Fibroblast of the aortic adventitia (primary cell): Measurements from ENCODE around the gene WDR83. TPM values are rescaled to one million over a fixed set of nuclear protein-coding genes. Genes with fewer than 3 reads are reported as not detected.
"Not testable (repeated sequence)": the region's sequence is repeated elsewhere in the genome, so short reads cannot be mapped to it uniquely, and the experiment has no call there.

Experiments
- DNase-seq: peaks from one replicate; pipeline ENCODE4 v3.0.0-alpha.2; 2010; ENCODE audit warnings: low read depth
- H3K4me3 ChIP-seq: 2 replicates; pipeline ENCODE4 v1.5.1; 2011; ENCODE audit warnings: low read depth, mild to moderate bottlenecking, control low read depth, low read length, moderate library complexity
- total RNA-seq: library from RNA; depleted of rRNA; stranded (reverse); fragments of >200 nt; gene quantifications from 2 replicates; pipeline ENCODE4 v1.2.3, GENCODE V29; 2012; ENCODE audit warnings: low replicate concordance
- TF ChIP-seq, protein P1 (sequence below): IDR thresholded peaks from 2 replicates; pipeline ENCODE4 v1.5.1; 2011; ENCODE audit warnings: mild to moderate bottlenecking, low read length, control low read depth, inconsistent platforms; ENCODE audit not compliant: insufficient read depth

The WDR83 gene
- total RNA-seq, 1 donor, result 6.8 TPM

DNA sequence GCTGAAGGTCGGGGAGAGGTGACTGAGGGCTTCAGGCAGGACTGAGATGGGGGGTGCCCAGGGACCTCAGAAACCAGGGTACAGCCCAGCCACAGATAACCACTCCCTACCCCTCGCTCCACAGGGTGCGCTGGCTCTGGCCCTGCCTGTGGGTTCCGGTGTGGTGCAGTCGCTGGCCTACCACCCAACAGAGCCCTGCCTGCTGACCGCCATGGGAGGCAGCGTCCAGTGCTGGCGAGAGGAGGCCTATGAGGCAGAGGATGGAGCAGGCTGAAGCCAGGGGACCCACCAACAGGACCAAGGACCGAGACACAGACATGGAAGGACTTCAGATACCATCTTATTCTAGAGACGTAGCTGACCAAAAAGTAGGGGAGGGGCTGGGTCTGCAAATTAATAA, 8.8 kb downstream of the WDR83 start:
- TF ChIP-seq, protein P1, sequence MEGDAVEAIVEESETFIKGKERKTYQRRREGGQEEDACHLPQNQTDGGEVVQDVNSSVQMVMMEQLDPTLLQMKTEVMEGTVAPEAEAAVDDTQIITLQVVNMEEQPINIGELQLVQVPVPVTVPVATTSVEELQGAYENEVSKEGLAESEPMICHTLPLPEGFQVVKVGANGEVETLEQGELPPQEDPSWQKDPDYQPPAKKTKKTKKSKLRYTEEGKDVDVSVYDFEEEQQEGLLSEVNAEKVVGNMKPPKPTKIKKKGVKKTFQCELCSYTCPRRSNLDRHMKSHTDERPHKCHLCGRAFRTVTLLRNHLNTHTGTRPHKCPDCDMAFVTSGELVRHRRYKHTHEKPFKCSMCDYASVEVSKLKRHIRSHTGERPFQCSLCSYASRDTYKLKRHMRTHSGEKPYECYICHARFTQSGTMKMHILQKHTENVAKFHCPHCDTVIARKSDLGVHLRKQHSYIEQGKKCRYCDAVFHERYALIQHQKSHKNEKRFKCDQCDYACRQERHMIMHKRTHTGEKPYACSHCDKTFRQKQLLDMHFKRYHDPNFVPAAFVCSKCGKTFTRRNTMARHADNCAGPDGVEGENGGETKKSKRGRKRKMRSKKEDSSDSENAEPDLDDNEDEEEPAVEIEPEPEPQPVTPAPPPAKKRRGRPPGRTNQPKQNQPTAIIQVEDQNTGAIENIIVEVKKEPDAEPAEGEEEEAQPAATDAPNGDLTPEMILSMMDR, result no peak
- no peak for DNase-seq
- H3K4me3 ChIP-seq, result no peak overlapping the region

DNA sequence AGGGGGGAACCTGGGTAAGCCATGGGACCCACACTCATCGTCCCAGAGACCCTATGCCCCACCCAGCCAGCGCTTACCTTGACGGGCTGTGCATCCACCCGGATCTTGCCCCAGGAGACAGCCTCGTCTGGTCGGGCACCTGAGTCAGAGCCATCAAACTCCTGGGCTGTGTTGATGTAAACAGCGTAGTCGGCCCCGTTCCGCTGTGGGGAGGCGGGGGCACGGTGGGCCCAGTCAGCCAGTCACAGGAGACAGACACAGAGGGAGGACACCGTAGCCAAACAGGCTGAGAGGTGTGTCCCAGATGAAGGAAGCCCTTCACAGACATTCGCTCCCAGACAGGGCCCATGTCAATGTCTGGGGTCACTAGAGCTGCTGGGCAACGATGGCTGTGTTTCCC, 9.3 kb downstream of the WDR83 start:
- DNase-seq, result no peak
- TF ChIP-seq, protein P1, result no peak
- H3K4me3 ChIP-seq, result no peak overlapping the region

DNA sequence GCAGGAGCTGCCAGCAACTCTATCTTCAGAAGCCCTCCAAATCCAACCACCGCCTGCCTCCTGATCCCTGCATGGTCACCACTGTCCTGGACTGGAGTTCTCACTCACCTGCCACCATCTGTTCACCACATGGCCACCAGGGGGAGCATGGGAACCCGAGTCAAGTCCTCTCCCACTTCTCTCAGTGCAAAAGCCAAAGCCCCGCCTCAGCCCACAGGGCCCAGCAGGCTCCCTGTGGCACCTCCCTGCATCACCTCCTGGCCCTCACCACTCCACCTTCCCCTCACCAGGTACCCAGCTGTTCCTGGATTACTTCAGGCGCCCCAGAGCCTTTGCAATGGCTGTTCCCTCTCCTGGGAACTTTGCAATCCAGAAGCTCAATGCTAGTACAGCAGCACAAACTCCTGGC, 9.8 kb downstream of the WDR83 start:
- no peak overlapping the region for H3K4me3 ChIP-seq
- TF ChIP-seq, protein P1, result peak; percentile 93
- peak; percentile 71 for DNase-seq

DNA sequence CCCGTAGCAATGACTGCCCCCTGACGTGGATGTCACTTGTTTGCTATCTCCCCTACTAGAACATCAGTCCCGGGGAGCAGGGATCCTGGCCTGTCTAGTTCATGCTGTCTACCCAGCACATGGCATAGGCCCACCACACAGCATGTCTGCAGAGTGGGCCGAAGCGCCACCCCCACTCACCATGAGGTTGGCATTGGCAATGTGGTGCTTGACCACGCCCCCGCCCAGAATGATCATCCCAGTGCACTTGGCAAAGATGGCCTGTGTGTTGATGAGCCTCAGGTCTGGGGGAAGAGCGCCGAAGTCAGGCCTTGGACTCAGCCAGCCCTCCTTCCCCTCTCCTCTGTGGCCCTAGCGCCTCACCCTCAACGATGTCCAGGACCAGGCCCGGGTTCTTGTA, 10.3 kb downstream of the WDR83 start:
- TF ChIP-seq, protein P1, result no peak
- no peak overlapping the region for H3K4me3 ChIP-seq
- DNase-seq, result no peak

DNA sequence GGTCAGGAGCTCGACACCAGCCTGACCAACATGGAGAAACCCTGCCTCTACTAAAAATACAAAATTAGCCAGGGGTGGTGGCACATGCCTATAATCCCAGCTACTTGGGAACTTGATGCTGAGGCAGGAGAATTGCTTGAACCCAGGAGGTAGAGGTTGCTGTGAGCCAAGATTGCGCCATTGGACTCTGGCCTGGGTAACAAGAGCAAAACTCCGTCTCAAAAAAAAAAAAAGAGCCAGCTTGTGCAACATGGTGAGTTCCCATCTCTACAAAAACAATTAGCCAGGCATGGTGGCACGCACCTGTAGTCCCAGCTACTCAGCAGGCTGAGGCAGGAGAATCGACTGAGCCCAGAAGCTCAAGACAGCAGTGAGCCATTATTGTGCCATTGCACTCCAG, 11.4 kb downstream of the WDR83 start:
- not testable (repeated sequence) for H3K4me3 ChIP-seq, DNase-seq

DNA sequence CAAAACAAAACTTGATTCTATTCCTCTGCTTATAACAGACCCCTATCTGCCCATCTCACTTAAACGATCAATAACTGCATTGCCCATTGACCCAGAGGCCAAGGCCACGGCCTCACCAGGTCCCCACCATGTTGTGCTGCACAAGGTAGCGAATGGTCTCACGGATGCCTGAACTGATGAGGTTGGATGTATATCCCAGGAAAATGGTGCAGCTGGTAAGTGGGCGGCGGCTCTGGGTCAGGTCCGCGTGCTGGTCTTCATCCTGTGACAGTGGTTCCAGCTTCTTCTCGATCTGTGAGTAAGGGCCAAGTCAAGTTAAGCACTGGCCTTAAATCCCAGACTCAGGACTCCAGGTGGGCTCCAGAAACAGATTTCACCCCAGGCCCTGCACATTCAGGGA, 13.4 kb downstream of the WDR83 start:
- TF ChIP-seq, protein P1, result no peak
- H3K4me3 ChIP-seq, result no peak overlapping the region
- DNase-seq, result no peak

DNA sequence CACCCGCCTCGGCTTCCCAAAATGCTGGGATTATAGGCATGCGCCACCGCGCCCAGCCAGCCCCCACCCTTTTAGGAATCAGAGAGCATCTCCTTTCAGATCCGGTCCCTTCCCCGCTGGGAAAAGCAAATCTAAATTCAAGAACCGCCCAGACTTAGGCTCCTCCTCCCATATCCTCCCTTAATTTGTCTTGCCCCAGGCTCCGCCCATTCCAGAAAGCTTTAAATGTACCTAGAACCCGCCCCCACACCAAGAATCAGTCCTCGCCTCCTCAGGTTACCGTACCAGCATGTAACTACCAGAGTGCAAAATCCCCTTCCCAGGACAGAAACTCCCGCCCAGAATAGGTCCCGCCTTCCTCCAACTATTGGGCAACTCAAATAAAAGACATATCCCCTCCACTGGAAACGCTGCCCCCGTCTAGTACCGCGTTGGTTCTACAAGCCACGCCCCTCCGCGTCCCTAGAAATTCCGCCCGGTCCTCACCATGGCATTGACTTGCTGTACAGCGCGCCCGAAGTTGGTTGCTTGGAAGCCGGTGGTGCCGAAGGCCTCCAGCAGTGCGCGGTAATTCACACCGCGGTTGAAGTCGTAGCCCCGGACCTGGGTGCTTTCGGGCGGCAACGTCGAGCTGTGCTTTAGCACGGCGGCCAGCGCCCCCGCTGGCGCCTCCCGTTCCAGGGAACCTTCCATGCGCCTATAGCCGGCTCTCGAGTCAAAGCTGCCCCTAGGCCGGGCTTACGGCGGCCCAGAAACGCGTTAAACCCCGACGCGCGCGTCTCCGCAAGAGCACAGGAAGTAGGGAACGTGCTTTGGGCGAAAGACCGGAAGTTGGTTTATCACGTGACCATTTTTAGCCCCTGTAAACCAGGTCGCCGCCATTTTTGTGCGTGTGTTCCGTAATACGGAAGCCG, 14.7 kb downstream of the WDR83 start, which contains the start of gene DHPS:
Gene DHPS (minus strand): TSS at position 807 of the 914 bp plus-strand sequence. CDS start 114 bp downstream, at position 693.
- TF ChIP-seq, protein P1, result peak; percentile 5

More for the DNA sequence above, 14.7 kb downstream of the WDR83 start, which contains the start of gene DHPS:
- peak; percentile 98 for DNase-seq
- H3K4me3 ChIP-seq, result peak within 1 kb of the TSS; percentile 98
